ENCODE results near the gene SLC25A17.

- no peak for TF ChIP-seq CTCF (IDR thresholded peaks at IDR 0.05; ENCODE audit: low read depth, low read length)
- TF ChIP-seq EZH2phosphoT487 (IDR thresholded peaks at IDR 0.05; ENCODE audit: low read depth), result no peak
These were observed 20.1 kb downstream of the SLC25A17 start for GRCh38 chr22:40799008-40799407.
